T-cell (primary cell): ENCODE measurements around the gene ARPP21. TPM values are rescaled to one million over a fixed set of nuclear protein-coding genes. Genes with fewer than 3 reads are reported as not detected.
"Not testable (repeated sequence)": the region's sequence is repeated elsewhere in the genome, so short reads cannot be mapped to it uniquely, and the experiment has no call there.

Source experiments
- ATAC-seq, 4 experiments: fragments of 200-7000 bp in 3 of 4; fragments of 150-1000 bp in 1 of 4; cut with Tn5 transposase; replicated peaks in 1 of 4; 1 replicate in 3 of 4; 2 replicates in 1 of 4; pipeline ENCODE4 v1.10.0; 2021; ENCODE audit warnings: moderate library complexity in 3 of 4, mild to moderate bottlenecking in 2 of 4, moderate number of reproducible peaks in 1 of 4
- CTCF ChIA-PET, 2 donors: fragments of 300-600 bp; sonication (Branson Sonifier 250); formaldehyde crosslinking; loops; one replicate each; lab custom pipeline; 2022; ENCODE audit warnings: antibody characterized with exemption in 2 of 2; lab: Charles Lee
- POLR2A ChIA-PET, 2 donors: fragments of 300-600 bp; sonication (Branson Sonifier 250); formaldehyde crosslinking; loops; one replicate each; lab custom pipeline; 2022; ENCODE audit warnings: antibody characterized with exemption in 2 of 2; lab: Charles Lee
- DNase-seq, 35 experiments: peaks; one replicate each; pipeline versions ENCODE4 v3.0.0 to v3.0.0-alpha.2; 2013 to 2023
- H3K27ac ChIP-seq: one replicate; pipeline ENCODE4 v1.5.1; 2013; ENCODE audit warnings: low read length
- H3K27me3 ChIP-seq, 2 experiments: replicated peaks in 1 of 2; 1 replicate in 1 of 2; 2 replicates in 1 of 2; pipeline versions ENCODE4 v1.6.1 to v1.7.0; 2013; ENCODE audit warnings: low read length in 1 of 2, mixed read lengths in 1 of 2; ENCODE audit not compliant: control insufficient read depth in 2 of 2, insufficient read depth in 2 of 2; ENCODE audit errors: extremely low read depth in 1 of 2
- H3K36me3 ChIP-seq, 2 donors: 1 replicate in 1 of 2; 2 replicates in 1 of 2; pipeline versions ENCODE4 v1.6.1 to v1.7.0; 2013; ENCODE audit warnings: low read length in 1 of 2; ENCODE audit not compliant: control insufficient read depth in 2 of 2, insufficient read depth in 1 of 2; ENCODE audit errors: extremely low read depth in 1 of 2
- H3K4me1 ChIP-seq, 2 experiments: 1 replicate in 1 of 2; 2 replicates in 1 of 2; pipeline versions ENCODE4 v1.6.1 to v1.7.0; 2013; ENCODE audit warnings: low read length in 2 of 2, mixed read lengths in 1 of 2; ENCODE audit not compliant: insufficient read depth in 2 of 2, control insufficient read depth in 1 of 2; ENCODE audit errors: extremely low read depth in 1 of 2
- H3K4me3 ChIP-seq, 2 donors: 1 replicate in 1 of 2; 2 replicates in 1 of 2; pipeline versions ENCODE4 v1.5.1 to v1.7.0; 2013; ENCODE audit warnings: mild to moderate bottlenecking in 2 of 2, low read length in 1 of 2, moderate library complexity in 1 of 2; ENCODE audit not compliant: control insufficient read depth in 1 of 2; ENCODE audit errors: extremely low read depth in 1 of 2
- H3K9me3 ChIP-seq: 2 replicates; pipeline ENCODE4 v1.7.0; 2013
- H3K27ac Mint-ChIP-seq, 2 donors: one replicate each; pipeline ENCODE4 v1.8.0; 2020 to 2021; ENCODE audit warnings: mild to moderate bottlenecking in 2 of 2, mixed read lengths in 2 of 2
- H3K27me3 Mint-ChIP-seq, 2 donors: one replicate each; pipeline ENCODE4 v1.8.0; 2021 to 2022; ENCODE audit warnings: mixed read lengths in 2 of 2
- H3K36me3 Mint-ChIP-seq: one replicate; pipeline ENCODE4 v1.8.0; 2021; ENCODE audit warnings: mixed read lengths
- H3K4me1 Mint-ChIP-seq, 3 donors: one replicate each; pipeline ENCODE4 v1.8.0; 2020 to 2022; ENCODE audit warnings: mixed read lengths in 3 of 3, mild to moderate bottlenecking in 1 of 3
- H3K4me3 Mint-ChIP-seq, 3 donors: one replicate each; pipeline ENCODE4 v1.8.0; 2020 to 2022; ENCODE audit warnings: mild to moderate bottlenecking in 3 of 3, mixed read lengths in 3 of 3, moderate library complexity in 3 of 3
- H3K9me3 Mint-ChIP-seq, 3 donors: one replicate each; pipeline ENCODE4 v1.8.0; 2020 to 2022; ENCODE audit warnings: mixed read lengths in 3 of 3
- WGBS: methylation state at CpG from one replicate; pipeline ENCODE4 v1.1.5; 2013; ENCODE audit warnings: missing lambda C conversion rate; ENCODE audit not compliant: insufficient coverage; 5-methylcytosine and 5-hydroxymethylcytosine counted together
- total RNA-seq, 35 experiments: library from RNA in 6 of 35; stranded (reverse) in 6 of 35; fragments of 120-200 nt in 1 of 35; gene quantifications; one replicate each; pipeline versions ENCODE4 v1.2.1 to v1.2.4 and lab custom pipeline; 2013 to 2026

ARPP21 gene
- total RNA-seq, 5 donors from 2014 or later (not counting 1 experiment from before 2014, with no cell fraction given) = not detected

GRCh38 chr3:35789042-35789831, 149.9 kb downstream of the ARPP21 start:
- Mint-ChIP-seq H3K36me3 (no peaks in the 10 kb centered on the region), H3K27me3 (no peaks in the 10 kb centered on the region), H3K27ac (no peak overlapping the region), H3K9me3 (no peaks in the 10 kb centered on the region), H3K4me3 (no peak overlapping the region), H3K4me1 (no peaks in the 10 kb centered on the region)
- H3K9me3 ChIP-seq = no peaks in the 10 kb centered on the region
- no peaks in the 10 kb centered on the region for H3K4me1 ChIP-seq
- 71% methylated on average over 1 of the region's 4 CpGs for WGBS
- ChIA-PET POLR2A (no interaction called here), CTCF (no interaction called here)
- no peak overlapping the region for H3K27ac ChIP-seq
- no peak for DNase-seq
- ATAC-seq = no peak
- H3K4me3 ChIP-seq = no peak overlapping the region
- no peaks in the 10 kb centered on the region for H3K36me3 ChIP-seq
- no peaks in the 10 kb centered on the region for H3K27me3 ChIP-seq

- Mint-ChIP-seq H3K27me3 (no peaks in the 10 kb centered on the region), H3K36me3 (no peaks in the 10 kb centered on the region), H3K4me1 (no peaks in the 10 kb centered on the region), H3K9me3 (no peaks in the 10 kb centered on the region), H3K4me3 (no peak overlapping the region), H3K27ac (no peak overlapping the region)
- ChIA-PET CTCF (no interaction called here), POLR2A (no interaction called here)
- Histone ChIP-seq H3K36me3 (no peaks in the 10 kb centered on the region), H3K4me3 (no peak overlapping the region), H3K9me3 (no peaks in the 10 kb centered on the region), H3K27me3 (no peaks in the 10 kb centered on the region), H3K4me1 (no peaks in the 10 kb centered on the region), H3K27ac (no peak overlapping the region)
- DNase-seq (no peak), ATAC-seq (no peak)
- no CpG with 5 or more reads among the region's 1 CpG for WGBS
Measured at GRCh38 chr3:35790764-35791163, 151.4 kb downstream of the ARPP21 start.

GRCh38 chr3:35793667-35794066, 154.3 kb downstream of the ARPP21 start:
- no CpG with 5 or more reads among the region's 1 CpG for WGBS
- H3K4me1 Mint-ChIP-seq = no peaks in the 10 kb centered on the region
- H3K27me3 Mint-ChIP-seq = no peaks in the 10 kb centered on the region
- Histone ChIP-seq H3K9me3 (no peaks in the 10 kb centered on the region), H3K27ac (no peak overlapping the region), H3K4me1 (no peaks in the 10 kb centered on the region), H3K27me3 (no peaks in the 10 kb centered on the region), H3K4me3 (no peak overlapping the region), H3K36me3 (no peaks in the 10 kb centered on the region)
- no peak overlapping the region for H3K4me3 Mint-ChIP-seq
- peaks cover 0 to 2% (median 0%) of the 10 kb centered on the region in 3 donors for H3K9me3 Mint-ChIP-seq
- ChIA-PET CTCF (no interaction called here), POLR2A (no interaction called here)
- ATAC-seq (no peak), DNase-seq (no peak)
- H3K36me3 Mint-ChIP-seq = no peaks in the 10 kb centered on the region
- no peak overlapping the region for H3K27ac Mint-ChIP-seq

DNA sequence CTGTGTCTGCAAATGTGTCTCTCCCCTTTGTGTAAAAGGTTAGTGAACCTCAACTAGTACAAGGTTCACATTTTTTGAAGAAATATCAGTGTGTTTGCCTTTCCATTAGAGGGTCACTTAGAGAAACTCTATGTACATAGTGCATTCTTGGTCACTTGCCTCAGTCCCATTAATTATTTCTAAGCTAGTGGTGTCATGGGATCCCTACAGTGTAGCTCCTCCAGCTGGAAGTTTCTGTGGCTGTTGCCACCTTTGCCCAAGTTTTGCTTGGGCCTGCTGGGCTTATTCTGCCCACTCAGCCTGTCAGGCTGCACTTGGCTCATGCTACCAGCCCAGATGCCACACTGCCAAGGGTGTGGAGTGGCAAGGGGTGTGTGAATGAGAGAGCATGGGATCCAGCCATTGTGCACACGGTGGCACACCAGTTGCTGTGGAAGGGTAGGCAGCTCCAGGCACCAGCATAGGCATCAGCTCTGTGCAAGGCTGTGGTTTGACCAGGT, 161.7 kb downstream of the ARPP21 start:
- Histone ChIP-seq H3K4me3 (no peak overlapping the region), H3K36me3 (no peaks in the 10 kb centered on the region), H3K27ac (no peak overlapping the region), H3K27me3 (no peaks in the 10 kb centered on the region), H3K9me3 (no peaks in the 10 kb centered on the region), H3K4me1 (no peaks in the 10 kb centered on the region)
- Mint-ChIP-seq H3K4me3 (no peak overlapping the region), H3K27ac (no peak overlapping the region), H3K27me3 (no peaks in the 10 kb centered on the region), H3K9me3 (peaks cover 0 to 4% (median 0%) of the 10 kb centered on the region in 3 donors), H3K36me3 (no peaks in the 10 kb centered on the region), H3K4me1 (no peaks in the 10 kb centered on the region)
- CTCF ChIA-PET = no interaction called here
- DNase-seq (no peak), ATAC-seq (no peak)
- POLR2A ChIA-PET = no interaction called here
- 50% methylated on average over 1 of the region's 1 CpG for WGBS

DNA sequence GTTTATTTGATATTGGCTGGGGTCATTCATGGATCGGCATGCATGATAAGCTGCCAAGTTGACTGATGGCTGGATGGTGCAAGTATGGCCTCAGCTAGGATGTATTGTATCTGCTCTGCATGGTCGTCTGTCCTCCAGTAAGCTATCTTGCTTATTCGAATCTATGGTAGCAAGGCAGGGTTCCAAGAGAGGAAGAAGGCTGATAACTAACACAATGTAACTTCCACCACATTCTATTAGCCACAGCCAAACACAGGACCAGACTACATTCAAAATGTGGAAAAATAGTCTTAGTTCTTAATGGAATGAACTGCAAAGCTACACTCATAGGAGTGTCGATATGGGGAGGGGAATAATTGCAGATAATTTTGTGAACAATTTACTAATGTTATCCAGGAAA, 175.2 kb downstream of the ARPP21 start:
- ChIA-PET POLR2A (no interaction called here), CTCF (no interaction called here)
- Mint-ChIP-seq H3K9me3 (peaks cover 4 to 10% (median 9%) of the 10 kb centered on the region in 3 donors), H3K27me3 (no peaks in the 10 kb centered on the region), H3K27ac (no peak overlapping the region), H3K36me3 (no peaks in the 10 kb centered on the region), H3K4me3 (no peak overlapping the region), H3K4me1 (no peaks in the 10 kb centered on the region)
- Histone ChIP-seq H3K9me3 (no peaks in the 10 kb centered on the region), H3K4me1 (no peaks in the 10 kb centered on the region), H3K27me3 (no peaks in the 10 kb centered on the region), H3K27ac (no peak overlapping the region), H3K4me3 (no peak overlapping the region), H3K36me3 (no peaks in the 10 kb centered on the region)
- no peak for ATAC-seq
- DNase-seq = no peak
- 75% methylated on average over 3 of the region's 4 CpGs for WGBS

- H3K36me3 ChIP-seq, H3K27me3 Mint-ChIP-seq, H3K36me3 Mint-ChIP-seq, H3K4me1 Mint-ChIP-seq, POLR2A ChIA-PET, H3K4me1 ChIP-seq, CTCF ChIA-PET, H3K4me3 ChIP-seq, H3K27me3 ChIP-seq, H3K4me3 Mint-ChIP-seq, ATAC-seq, DNase-seq, H3K27ac ChIP-seq, H3K9me3 ChIP-seq, H3K27ac Mint-ChIP-seq: not testable (repeated sequence)
- H3K9me3 Mint-ChIP-seq = peaks cover 4 to 10% (median 9%) of the 10 kb centered on the region in 3 donors
Measured at GRCh38 chr3:35815796-35816195, 176.5 kb downstream of the ARPP21 start.
